GM19467 (cell line): Measurements from ENCODE around the gene SDK1.
"Not testable (repeated sequence)": the region's sequence is repeated elsewhere in the genome, so short reads cannot be mapped to it uniquely, and the experiment has no call there.

Experiments used
- ATAC-seq: cut with Tn5 transposase; IDR thresholded peaks from one replicate; pipeline ENCODE4 v1.9.1; 2021; ENCODE audit warnings: mild to moderate bottlenecking, moderate library complexity; ENCODE audit not compliant: unreplicated experiment

Gene SDK1

GRCh38 chr7:3643091-3643490, 342.0 kb downstream of the SDK1 start:
- ATAC-seq: no peak

- ATAC-seq: no peak
These were observed 347.2 kb downstream of the SDK1 start for GRCh38 chr7:3648276-3648675.

GRCh38 chr7:3649250-3649649, 348.2 kb downstream of the SDK1 start:
- ATAC-seq: no peak

- no peak for ATAC-seq
These were observed 348.8 kb downstream of the SDK1 start for GRCh38 chr7:3649678-3650440.

GRCh38 chr7:3650844-3651243, 349.8 kb downstream of the SDK1 start:
- ATAC-seq: no peak

GRCh38 chr7:3655635-3656034, 354.6 kb downstream of the SDK1 start:
- ATAC-seq: no peak

- ATAC-seq: no peak
These were observed 356.2 kb downstream of the SDK1 start for GRCh38 chr7:3657206-3657605.

GRCh38 chr7:3668743-3669142, 367.7 kb downstream of the SDK1 start:
- no peak for ATAC-seq

GRCh38 chr7:3670898-3671297, 369.8 kb downstream of the SDK1 start:
- no peak for ATAC-seq

GRCh38 chr7:3673524-3673923, 372.5 kb downstream of the SDK1 start:
- ATAC-seq: no peak

- no peak for ATAC-seq
These were observed 377.3 kb downstream of the SDK1 start for GRCh38 chr7:3678314-3678810.

GRCh38 chr7:3682028-3682710, 381.1 kb downstream of the SDK1 start:
- ATAC-seq: no peak

- no peak for ATAC-seq
These were observed 382.8 kb downstream of the SDK1 start for GRCh38 chr7:3683546-3684539.

GRCh38 chr7:3688071-3688470, 387.0 kb downstream of the SDK1 start:
- ATAC-seq: no peak

- no peak for ATAC-seq
These were observed 387.8 kb downstream of the SDK1 start for GRCh38 chr7:3688842-3689241.

GRCh38 chr7:3691478-3692158, 390.6 kb downstream of the SDK1 start:
- ATAC-seq: no peak

GRCh38 chr7:3695602-3696001, 394.6 kb downstream of the SDK1 start:
- no peak for ATAC-seq

GRCh38 chr7:3696113-3696512, 395.1 kb downstream of the SDK1 start:
- ATAC-seq: no peak

GRCh38 chr7:3697472-3697871, 396.4 kb downstream of the SDK1 start:
- no peak for ATAC-seq

GRCh38 chr7:3705258-3705657, 404.2 kb downstream of the SDK1 start:
- no peak for ATAC-seq

- not testable (repeated sequence) for ATAC-seq
These were observed 405.0 kb downstream of the SDK1 start for GRCh38 chr7:3706091-3706490.
